SK-N-SH treated with all-trans-retinoic acid at 6 μM for 48 hours (cell line): Measurements from ENCODE around the gene CEP250.

Experiments used
- ATAC-seq: fragments of 200-7000 bp; cut with Tn5 transposase; 3 replicates; pipeline ENCODE4 v1.9.1; 2020; ENCODE audit warnings: mild to moderate bottlenecking, moderate library complexity
- ARNTL ChIP-seq: fragments of 450-650 bp; formaldehyde crosslinking; IDR thresholded peaks from 2 replicates; pipeline ENCODE4 v1.5.0; 2020; ENCODE audit warnings: low read depth, mild to moderate bottlenecking, moderate library complexity, borderline replicate concordance
- BACH2 ChIP-seq: fragments of 250-450 bp; sonication (Bioruptor Pico); IDR thresholded peaks from 2 replicates; pipeline ENCODE4 v1.9.0; 2021; ENCODE audit warnings: mild to moderate bottlenecking, borderline replicate concordance
- ESRRG ChIP-seq: fragments of 250-450 bp; sonication (Bioruptor Pico); IDR thresholded peaks from 2 replicates; pipeline ENCODE4 v1.6.1; 2021; ENCODE audit warnings: mild to moderate bottlenecking
- ISL1 ChIP-seq: fragments of 250-450 bp; sonication (Bioruptor Pico); IDR thresholded peaks from 2 replicates; pipeline ENCODE4 v2.1.2; 2022; ENCODE audit warnings: mild to moderate bottlenecking, moderate library complexity
- RARB ChIP-seq: fragments of 250-450 bp; sonication (Bioruptor Pico); IDR thresholded peaks from 2 replicates; pipeline ENCODE4 v1.8.0; 2021; ENCODE audit warnings: mild to moderate bottlenecking, moderate library complexity
- SNAI2 ChIP-seq: fragments of 250-450 bp; sonication (Bioruptor Pico); IDR thresholded peaks from 2 replicates; pipeline ENCODE4 v1.5.0; 2020; ENCODE audit warnings: mild to moderate bottlenecking, moderate library complexity
- TCF4 ChIP-seq: fragments of 250-450 bp; sonication (Bioruptor Pico); IDR thresholded peaks from 2 replicates; pipeline ENCODE4 v1.8.0; 2021; ENCODE audit warnings: mild to moderate bottlenecking, moderate library complexity, borderline replicate concordance
- TOX ChIP-seq: fragments of 250-450 bp; sonication (Bioruptor Pico); IDR thresholded peaks from 2 replicates; pipeline ENCODE4 v1.8.0; 2021; ENCODE audit warnings: mild to moderate bottlenecking, moderate library complexity, borderline replicate concordance
- ZC3H10 ChIP-seq: fragments of 250-450 bp; sonication (Bioruptor Pico); IDR thresholded peaks from 2 replicates; pipeline ENCODE4 v1.5.1; 2021; ENCODE audit warnings: mild to moderate bottlenecking, moderate library complexity
- ZFP3 ChIP-seq: fragments of 250-450 bp; sonication (Bioruptor Pico); IDR thresholded peaks from 2 replicates; pipeline ENCODE4 v1.5.0; 2020; ENCODE audit warnings: mild to moderate bottlenecking, moderate library complexity
- ZNF565 ChIP-seq: fragments of 450-650 bp; formaldehyde crosslinking; conservative IDR thresholded peaks from 2 replicates; pipeline ENCODE4 v1.5.0; 2020; ENCODE audit warnings: low read depth, mild to moderate bottlenecking, moderate library complexity
- ZNF70 ChIP-seq: fragments of 450-650 bp; formaldehyde crosslinking; IDR thresholded peaks from 2 replicates; pipeline ENCODE4 v1.5.0; 2020; ENCODE audit warnings: mild to moderate bottlenecking, moderate library complexity
- ZNF8 ChIP-seq: fragments of 450-650 bp; formaldehyde crosslinking; IDR thresholded peaks from 2 replicates; pipeline ENCODE4 v1.5.0; 2020; ENCODE audit warnings: mild to moderate bottlenecking, moderate library complexity
- TF ChIP-seq, protein P1 (sequence below): fragments of 250-450 bp; sonication (Bioruptor Pico); IDR thresholded peaks from 2 replicates; pipeline ENCODE4 v1.5.1; 2021; ENCODE audit warnings: mild to moderate bottlenecking, moderate library complexity
- TF ChIP-seq, protein P2 (sequence below): fragments of 250-450 bp; sonication (Bioruptor Pico); IDR thresholded peaks from 2 replicates; pipeline ENCODE4 v1.5.0; 2020; ENCODE audit warnings: mild to moderate bottlenecking, moderate library complexity
- TF ChIP-seq, protein P3 (sequence below): fragments of 250-450 bp; sonication (Bioruptor Pico); IDR thresholded peaks from 2 replicates; pipeline ENCODE4 v1.8.0; 2021; ENCODE audit warnings: low read depth, mild to moderate bottlenecking, moderate library complexity, borderline replicate concordance
- TF ChIP-seq, protein P4 (sequence below): fragments of 250-450 bp; sonication (Bioruptor Pico); IDR thresholded peaks from 2 replicates; pipeline ENCODE4 v1.5.1; 2020; ENCODE audit warnings: low read depth, mild to moderate bottlenecking, moderate library complexity
- TF ChIP-seq, protein P5 (sequence below): fragments of 250-450 bp; sonication (Bioruptor Pico); IDR thresholded peaks from 2 replicates; pipeline ENCODE4 v1.8.0; 2020; ENCODE audit warnings: mild to moderate bottlenecking, moderate library complexity, borderline replicate concordance

Gene CEP250

DNA sequence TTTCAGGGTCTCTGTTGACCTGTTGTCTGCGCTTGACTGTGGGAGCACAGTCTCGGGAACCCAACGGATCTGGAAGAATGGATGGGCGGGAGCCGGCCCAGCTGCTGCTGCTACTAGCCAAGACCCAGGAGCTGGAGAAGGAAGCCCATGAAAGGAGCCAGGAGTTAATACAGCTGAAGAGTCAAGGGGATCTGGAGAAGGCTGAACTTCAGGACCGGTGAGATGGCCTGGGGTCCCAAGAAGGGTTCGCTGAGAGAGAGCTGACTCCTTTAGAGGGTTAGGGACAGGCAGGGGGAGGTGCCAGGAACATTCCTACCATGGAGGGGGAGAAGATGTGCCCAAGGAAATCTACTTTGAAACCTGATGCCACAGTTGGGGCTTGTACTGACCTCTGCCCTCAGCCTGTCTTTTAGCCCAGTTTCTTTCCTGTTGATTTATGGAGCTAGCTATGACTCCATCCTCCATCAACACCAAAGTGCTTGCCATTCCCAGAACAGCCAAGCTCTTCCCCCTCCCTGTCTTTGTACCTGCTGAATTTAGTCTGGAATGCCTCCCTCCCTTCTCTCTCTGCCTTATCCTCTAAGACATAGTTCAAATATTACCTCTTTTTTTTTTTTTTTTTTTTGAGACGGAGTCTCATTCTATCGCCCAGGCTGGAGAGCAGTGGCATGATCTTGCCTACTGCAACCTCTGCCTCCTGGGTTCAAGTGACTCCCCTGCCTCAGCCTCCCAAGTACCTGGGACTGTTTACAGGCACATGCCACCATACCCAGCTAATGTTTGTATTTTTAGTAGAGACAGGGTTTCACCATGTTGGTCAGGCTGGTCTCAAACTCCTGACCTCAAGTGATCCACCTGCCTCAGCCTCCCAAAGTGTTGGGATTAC lies 12.2 kb downstream of the CEP250 start (continued):
- TF ChIP-seq ZFP3 (CRISPR knock-in tag) (no peak), ZNF70 (CRISPR knock-in tag) (no peak), ESRRG (CRISPR knock-in tag) (no peak), BACH2 (CRISPR knock-in tag) (no peak), ISL1 (CRISPR knock-in tag) (no peak), ZNF565 (no peak)
- TF ChIP-seq, protein P1, sequence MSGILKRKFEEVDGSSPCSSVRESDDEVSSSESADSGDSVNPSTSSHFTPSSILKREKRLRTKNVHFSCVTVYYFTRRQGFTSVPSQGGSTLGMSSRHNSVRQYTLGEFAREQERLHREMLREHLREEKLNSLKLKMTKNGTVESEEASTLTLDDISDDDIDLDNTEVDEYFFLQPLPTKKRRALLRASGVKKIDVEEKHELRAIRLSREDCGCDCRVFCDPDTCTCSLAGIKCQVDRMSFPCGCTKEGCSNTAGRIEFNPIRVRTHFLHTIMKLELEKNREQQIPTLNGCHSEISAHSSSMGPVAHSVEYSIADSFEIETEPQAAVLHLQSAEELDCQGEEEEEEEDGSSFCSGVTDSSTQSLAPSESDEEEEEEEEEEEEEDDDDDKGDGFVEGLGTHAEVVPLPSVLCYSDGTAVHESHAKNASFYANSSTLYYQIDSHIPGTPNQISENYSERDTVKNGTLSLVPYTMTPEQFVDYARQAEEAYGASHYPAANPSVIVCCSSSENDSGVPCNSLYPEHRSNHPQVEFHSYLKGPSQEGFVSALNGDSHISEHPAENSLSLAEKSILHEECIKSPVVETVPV (CRISPR knock-in tag) = no peak

DNA sequence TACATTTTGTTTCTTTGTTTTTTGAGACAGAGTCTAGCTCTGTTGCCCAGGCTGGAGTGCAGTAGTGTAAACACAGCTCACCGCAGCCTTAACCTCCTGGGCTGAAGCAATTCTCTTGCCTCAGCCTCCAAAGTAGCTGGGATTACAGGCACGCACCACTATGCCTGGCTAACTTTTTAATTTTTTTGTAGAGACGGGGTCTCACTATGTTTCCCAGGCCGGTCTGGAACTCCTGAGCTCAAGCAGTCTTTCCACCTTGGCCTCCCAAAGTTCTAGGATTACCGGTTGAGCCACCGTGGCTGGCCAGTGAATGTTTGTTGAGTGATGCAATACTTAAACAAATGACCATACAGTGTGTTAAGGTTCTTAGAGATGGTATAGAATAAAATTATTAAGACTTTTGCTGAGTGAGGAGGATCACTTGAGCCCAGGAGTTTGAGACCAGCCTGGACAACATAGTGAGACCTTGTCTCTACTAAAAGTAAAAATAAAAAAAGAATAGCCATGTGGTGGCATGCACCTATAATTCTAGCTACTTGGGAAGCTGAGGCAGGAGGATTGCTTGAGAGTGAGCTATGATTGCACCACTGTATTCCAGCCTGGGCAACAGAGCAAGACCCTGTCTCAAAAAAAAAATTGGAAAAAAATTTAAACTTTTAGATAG lies 13.4 kb downstream of the CEP250 start:
- TF ChIP-seq ZNF8 (CRISPR knock-in tag) (no peak), ZNF565 (no peak), ZC3H10 (CRISPR knock-in tag) (no peak), ESRRG (CRISPR knock-in tag) (no peak), TOX (CRISPR knock-in tag) (no peak), SNAI2 (CRISPR knock-in tag) (no peak), ARNTL (CRISPR knock-in tag) (no peak), RARB (CRISPR knock-in tag) (no peak), TCF4 (no peak), ZFP3 (CRISPR knock-in tag) (no peak)
- TF ChIP-seq, protein P2, sequence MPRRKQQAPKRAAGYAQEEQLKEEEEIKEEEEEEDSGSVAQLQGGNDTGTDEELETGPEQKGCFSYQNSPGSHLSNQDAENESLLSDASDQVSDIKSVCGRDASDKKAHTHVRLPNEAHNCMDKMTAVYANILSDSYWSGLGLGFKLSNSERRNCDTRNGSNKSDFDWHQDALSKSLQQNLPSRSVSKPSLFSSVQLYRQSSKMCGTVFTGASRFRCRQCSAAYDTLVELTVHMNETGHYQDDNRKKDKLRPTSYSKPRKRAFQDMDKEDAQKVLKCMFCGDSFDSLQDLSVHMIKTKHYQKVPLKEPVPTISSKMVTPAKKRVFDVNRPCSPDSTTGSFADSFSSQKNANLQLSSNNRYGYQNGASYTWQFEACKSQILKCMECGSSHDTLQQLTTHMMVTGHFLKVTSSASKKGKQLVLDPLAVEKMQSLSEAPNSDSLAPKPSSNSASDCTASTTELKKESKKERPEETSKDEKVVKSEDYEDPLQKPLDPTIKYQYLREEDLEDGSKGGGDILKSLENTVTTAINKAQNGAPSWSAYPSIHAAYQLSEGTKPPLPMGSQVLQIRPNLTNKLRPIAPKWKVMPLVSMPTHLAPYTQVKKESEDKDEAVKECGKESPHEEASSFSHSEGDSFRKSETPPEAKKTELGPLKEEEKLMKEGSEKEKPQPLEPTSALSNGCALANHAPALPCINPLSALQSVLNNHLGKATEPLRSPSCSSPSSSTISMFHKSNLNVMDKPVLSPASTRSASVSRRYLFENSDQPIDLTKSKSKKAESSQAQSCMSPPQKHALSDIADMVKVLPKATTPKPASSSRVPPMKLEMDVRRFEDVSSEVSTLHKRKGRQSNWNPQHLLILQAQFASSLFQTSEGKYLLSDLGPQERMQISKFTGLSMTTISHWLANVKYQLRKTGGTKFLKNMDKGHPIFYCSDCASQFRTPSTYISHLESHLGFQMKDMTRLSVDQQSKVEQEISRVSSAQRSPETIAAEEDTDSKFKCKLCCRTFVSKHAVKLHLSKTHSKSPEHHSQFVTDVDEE = no peak
- TF ChIP-seq, protein P3, sequence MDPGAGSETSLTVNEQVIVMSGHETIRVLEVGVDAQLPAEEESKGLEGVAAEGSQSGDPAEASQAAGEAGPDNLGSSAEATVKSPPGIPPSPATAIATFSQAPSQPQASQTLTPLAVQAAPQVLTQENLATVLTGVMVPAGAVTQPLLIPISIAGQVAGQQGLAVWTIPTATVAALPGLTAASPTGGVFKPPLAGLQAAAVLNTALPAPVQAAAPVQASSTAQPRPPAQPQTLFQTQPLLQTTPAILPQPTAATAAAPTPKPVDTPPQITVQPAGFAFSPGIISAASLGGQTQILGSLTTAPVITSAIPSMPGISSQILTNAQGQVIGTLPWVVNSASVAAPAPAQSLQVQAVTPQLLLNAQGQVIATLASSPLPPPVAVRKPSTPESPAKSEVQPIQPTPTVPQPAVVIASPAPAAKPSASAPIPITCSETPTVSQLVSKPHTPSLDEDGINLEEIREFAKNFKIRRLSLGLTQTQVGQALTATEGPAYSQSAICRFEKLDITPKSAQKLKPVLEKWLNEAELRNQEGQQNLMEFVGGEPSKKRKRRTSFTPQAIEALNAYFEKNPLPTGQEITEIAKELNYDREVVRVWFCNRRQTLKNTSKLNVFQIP (CRISPR knock-in tag) = no peak
- TF ChIP-seq, protein P4, sequence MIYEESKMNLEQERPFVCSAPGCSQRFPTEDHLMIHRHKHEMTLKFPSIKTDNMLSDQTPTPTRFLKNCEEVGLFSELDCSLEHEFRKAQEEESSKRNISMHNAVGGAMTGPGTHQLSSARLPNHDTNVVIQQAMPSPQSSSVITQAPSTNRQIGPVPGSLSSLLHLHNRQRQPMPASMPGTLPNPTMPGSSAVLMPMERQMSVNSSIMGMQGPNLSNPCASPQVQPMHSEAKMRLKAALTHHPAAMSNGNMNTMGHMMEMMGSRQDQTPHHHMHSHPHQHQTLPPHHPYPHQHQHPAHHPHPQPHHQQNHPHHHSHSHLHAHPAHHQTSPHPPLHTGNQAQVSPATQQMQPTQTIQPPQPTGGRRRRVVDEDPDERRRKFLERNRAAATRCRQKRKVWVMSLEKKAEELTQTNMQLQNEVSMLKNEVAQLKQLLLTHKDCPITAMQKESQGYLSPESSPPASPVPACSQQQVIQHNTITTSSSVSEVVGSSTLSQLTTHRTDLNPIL (CRISPR knock-in tag) = no peak
- TF ChIP-seq, protein P5, sequence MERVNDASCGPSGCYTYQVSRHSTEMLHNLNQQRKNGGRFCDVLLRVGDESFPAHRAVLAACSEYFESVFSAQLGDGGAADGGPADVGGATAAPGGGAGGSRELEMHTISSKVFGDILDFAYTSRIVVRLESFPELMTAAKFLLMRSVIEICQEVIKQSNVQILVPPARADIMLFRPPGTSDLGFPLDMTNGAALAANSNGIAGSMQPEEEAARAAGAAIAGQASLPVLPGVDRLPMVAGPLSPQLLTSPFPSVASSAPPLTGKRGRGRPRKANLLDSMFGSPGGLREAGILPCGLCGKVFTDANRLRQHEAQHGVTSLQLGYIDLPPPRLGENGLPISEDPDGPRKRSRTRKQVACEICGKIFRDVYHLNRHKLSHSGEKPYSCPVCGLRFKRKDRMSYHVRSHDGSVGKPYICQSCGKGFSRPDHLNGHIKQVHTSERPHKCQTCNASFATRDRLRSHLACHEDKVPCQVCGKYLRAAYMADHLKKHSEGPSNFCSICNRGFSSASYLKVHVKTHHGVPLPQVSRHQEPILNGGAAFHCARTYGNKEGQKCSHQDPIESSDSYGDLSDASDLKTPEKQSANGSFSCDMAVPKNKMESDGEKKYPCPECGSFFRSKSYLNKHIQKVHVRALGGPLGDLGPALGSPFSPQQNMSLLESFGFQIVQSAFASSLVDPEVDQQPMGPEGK (CRISPR knock-in tag) = no peak
- TF ChIP-seq, protein P1 (CRISPR knock-in tag) = no peak
- no peak for ATAC-seq
